H9 (cell line): ENCODE measurements around the gene SPRED2. TPM values are rescaled to one million over a fixed set of nuclear protein-coding genes. Genes with fewer than 3 reads are reported as not detected.

ENCODE experiments used
- DNase-seq: peaks from one replicate; pipeline ENCODE4 v3.0.0-alpha.2; 2017
- H2AFZ ChIP-seq: one replicate; pipeline ENCODE4 v1.6.1; 2013; ENCODE audit warnings: mild to moderate bottlenecking, low read length, control low read depth, moderate library complexity
- H2AK5ac ChIP-seq: 2 replicates; pipeline ENCODE4 v1.6.1; 2013; ENCODE audit warnings: low read length, control low read depth, mixed read lengths; ENCODE audit not compliant: insufficient read length
- H2BK120ac ChIP-seq: one replicate; pipeline ENCODE4 v1.6.1; 2013; ENCODE audit warnings: low read depth, mild to moderate bottlenecking, low read length, control low read depth, inconsistent platforms; ENCODE audit not compliant: poor library complexity, severe bottlenecking
- H2BK12ac ChIP-seq: 2 replicates; pipeline ENCODE4 v1.6.1; 2013; ENCODE audit warnings: low read length, control low read depth, mixed read lengths, low read depth; ENCODE audit not compliant: insufficient read length
- H2BK15ac ChIP-seq: 2 replicates; pipeline ENCODE4 v1.6.1; 2013; ENCODE audit warnings: low read depth, low read length, control low read depth
- H2BK20ac ChIP-seq: one replicate; pipeline ENCODE4 v1.6.1; 2013; ENCODE audit warnings: low read depth, mild to moderate bottlenecking, low read length, control low read depth, inconsistent platforms; ENCODE audit not compliant: poor library complexity, severe bottlenecking
- H2BK5ac ChIP-seq: 2 replicates; pipeline ENCODE4 v1.6.1; 2013; ENCODE audit warnings: low read length, control low read depth, mixed read lengths; ENCODE audit not compliant: insufficient read length
- H3K14ac ChIP-seq: 2 replicates; pipeline ENCODE4 v1.6.1; 2013; ENCODE audit warnings: low read length, control low read depth; ENCODE audit not compliant: insufficient read depth
- H3K18ac ChIP-seq: 2 replicates; pipeline ENCODE4 v1.6.1; 2013; ENCODE audit warnings: low read depth, mild to moderate bottlenecking, mixed read lengths, low read length, control low read depth; ENCODE audit not compliant: insufficient read length
- H3K23ac ChIP-seq: 2 replicates; pipeline ENCODE4 v1.6.1; 2013; ENCODE audit warnings: low read length, control low read depth, mixed read lengths, low read depth; ENCODE audit not compliant: insufficient read length
- H3K23me2 ChIP-seq: 2 replicates; pipeline ENCODE4 v1.6.1; 2013; ENCODE audit warnings: low read depth, mild to moderate bottlenecking, mixed read lengths, low read length, control low read depth; ENCODE audit not compliant: insufficient read length, poor library complexity, severe bottlenecking
- H3K27ac ChIP-seq: 2 replicates; pipeline ENCODE4 v1.5.1; 2013; ENCODE audit warnings: low read length, control low read depth, mixed read lengths, low read depth; ENCODE audit not compliant: insufficient read length
- H3K27me3 ChIP-seq: 2 replicates; pipeline ENCODE4 v1.6.1; 2013; ENCODE audit warnings: low read length, control low read depth, inconsistent platforms; ENCODE audit not compliant: insufficient read depth
- H3K4ac ChIP-seq: 2 replicates; pipeline ENCODE4 v1.6.1; 2013; ENCODE audit warnings: low read depth, mild to moderate bottlenecking, control low read depth, inconsistent platforms, low read length, moderate library complexity
- H3K4me1 ChIP-seq: 2 replicates; pipeline ENCODE4 v1.6.1; 2013; ENCODE audit warnings: low read length, control low read depth, inconsistent platforms; ENCODE audit not compliant: insufficient read depth
- H3K4me2 ChIP-seq: 2 replicates; pipeline ENCODE4 v1.6.1; 2013; ENCODE audit warnings: low read length, control low read depth, mixed read lengths; ENCODE audit not compliant: insufficient read length, insufficient read depth
- H3K56ac ChIP-seq: 2 replicates; pipeline ENCODE4 v1.6.1; 2013; ENCODE audit warnings: low read depth, mild to moderate bottlenecking, mixed read lengths, low read length, control low read depth; ENCODE audit not compliant: insufficient read length
- H3K79me1 ChIP-seq: 2 replicates; pipeline ENCODE4 v1.6.1; 2013; ENCODE audit warnings: low read depth, mild to moderate bottlenecking, moderate library complexity, low read length, control low read depth, inconsistent platforms; ENCODE audit not compliant: insufficient read depth, poor library complexity, severe bottlenecking
- H3K79me2 ChIP-seq: 2 replicates; pipeline ENCODE4 v1.6.1; 2013; ENCODE audit warnings: low read length, control low read depth, inconsistent platforms; ENCODE audit not compliant: insufficient read depth
- H3K9ac ChIP-seq: 2 replicates; pipeline ENCODE4 v1.6.1; 2013; ENCODE audit warnings: low read length, control low read depth, mixed read lengths; ENCODE audit not compliant: insufficient read length; ENCODE audit errors: extremely low read depth
- H3K9me3 ChIP-seq: one replicate; pipeline ENCODE4 v1.6.1; 2013; ENCODE audit warnings: low read depth, low read length, inconsistent platforms; ENCODE audit not compliant: control insufficient read depth
- H3T11ph ChIP-seq: one replicate; pipeline ENCODE4 v1.6.1; 2013; ENCODE audit warnings: mild to moderate bottlenecking, low read length, control low read depth, inconsistent platforms
- H4K20me1 ChIP-seq: one replicate; pipeline ENCODE4 v1.6.1; 2013; ENCODE audit not compliant: control insufficient read depth, insufficient read length, insufficient read depth
- H4K5ac ChIP-seq: 2 replicates; pipeline ENCODE4 v1.6.1; 2013; ENCODE audit warnings: low read depth, mild to moderate bottlenecking, mixed read lengths, low read length, control low read depth; ENCODE audit not compliant: insufficient read length
- H4K8ac ChIP-seq: replicated peaks from 2 replicates; pipeline ENCODE4 v1.6.1; 2013; ENCODE audit warnings: low read length, control low read depth, mixed read lengths, low read depth; ENCODE audit not compliant: insufficient read length
- H4K91ac ChIP-seq: 2 replicates; pipeline ENCODE4 v1.6.1; 2013; ENCODE audit warnings: low read depth, mild to moderate bottlenecking, moderate library complexity, mixed read lengths, low read length, control low read depth; ENCODE audit not compliant: insufficient read length
- H3K27ac Mint-ChIP-seq, 3 experiments: 2 replicates in 2 of 3; 3 replicates in 1 of 3; pipeline ENCODE4 v1.8.0; 2020 to 2021; ENCODE audit warnings: mixed read lengths in 3 of 3, mild to moderate bottlenecking in 1 of 3, moderate library complexity in 1 of 3
- H3K27me3 Mint-ChIP-seq: 2 replicates; pipeline ENCODE4 v1.8.0; 2021; ENCODE audit warnings: low read depth, mild to moderate bottlenecking, moderate library complexity, mixed read lengths
- H3K36me3 Mint-ChIP-seq, 3 experiments: 2 replicates in 2 of 3; 3 replicates in 1 of 3; pipeline ENCODE4 v1.8.0; 2020 to 2021; ENCODE audit warnings: low read depth in 3 of 3, mixed read lengths in 3 of 3; ENCODE audit not compliant: insufficient read depth in 1 of 3
- H3K4me1 Mint-ChIP-seq, 2 experiments: 2 replicates each; pipeline ENCODE4 v1.8.0; 2020; ENCODE audit warnings: mixed read lengths in 2 of 2
- H3K4me3 Mint-ChIP-seq, 2 experiments: 2 replicates in 1 of 2; 3 replicates in 1 of 2; pipeline ENCODE4 v1.8.0; 2020 to 2021; ENCODE audit warnings: mild to moderate bottlenecking in 2 of 2, mixed read lengths in 2 of 2, moderate library complexity in 1 of 2
- H3K9me3 Mint-ChIP-seq, 2 experiments: 2 replicates in 1 of 2; 3 replicates in 1 of 2; pipeline ENCODE4 v1.8.0; 2020; ENCODE audit warnings: mild to moderate bottlenecking in 2 of 2, mixed read lengths in 2 of 2, moderate library complexity in 1 of 2
- WGBS: extraction: QIAGEN DNeasy Blood & Tissue Kit; methylation state at CpG from one replicate; pipeline ENCODE4 v1.1.7; 2013; ENCODE audit warnings: missing lambda C conversion rate, low lambda C conversion rate, mixed read lengths; ENCODE audit not compliant: insufficient read length; ENCODE audit errors: extremely low coverage; 5-methylcytosine and 5-hydroxymethylcytosine counted together
- total RNA-seq: library from RNA; stranded (reverse); gene quantifications from 2 replicates; pipeline ENCODE4 v1.2.1, GENCODE V29; 2021
- TF ChIP-seq, protein P1 (sequence below): fragments of 200-600 bp; sonication (generic); conservative IDR thresholded peaks from 3 replicates; pipeline ENCODE4 v1.8.0; 2021; ENCODE audit warnings: antibody characterized with exemption, mild to moderate bottlenecking

The SPRED2 gene
- total RNA-seq, 1 experiment from 2014 or later = 23.5 TPM

DNA sequence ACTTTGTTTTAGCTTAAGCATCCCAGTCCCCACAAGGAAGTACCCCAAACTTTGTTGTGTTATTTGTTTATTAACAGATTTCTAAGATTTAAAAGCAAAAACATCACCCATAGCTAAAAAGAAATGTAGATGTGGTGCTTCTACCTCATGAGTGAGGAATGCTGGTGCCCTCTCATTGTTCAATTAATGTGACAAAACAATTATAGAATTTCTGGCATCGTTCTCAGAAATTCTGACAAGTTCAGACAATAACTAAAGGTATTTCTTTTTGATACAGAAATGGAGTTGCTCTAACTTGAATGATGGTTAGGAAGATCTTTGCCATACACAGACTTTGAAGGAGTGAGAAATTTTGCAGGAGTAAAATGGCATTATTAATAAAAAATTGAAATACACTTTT is 42.9 kb downstream of the SPRED2 start:
- no peak overlapping the region for H2BK12ac ChIP-seq
- 0 out of 2 replicates have a peak, but pooled peaks cover 3% of the 10 kb centered on the region for H3K79me2 ChIP-seq
- no peaks in the 10 kb centered on the region for H3K27me3 ChIP-seq
- H3K4me1 ChIP-seq = no peaks in the 10 kb centered on the region; the same call in 1 of the 2 replicates
- no peak overlapping the region for H3K14ac ChIP-seq
- Mint-ChIP-seq H3K27ac (no peak overlapping the region), H3K4me1 (peaks cover 26 to 28% of the 10 kb centered on the region in 2 experiments), H3K27me3 (no peaks in the 10 kb centered on the region), H3K4me3 (no peak overlapping the region), H3K36me3 (peaks cover 0 to 3% (median 0%) of the 10 kb centered on the region in 3 experiments; a peak in 1 of 7 replicates), H3K9me3 (no peaks in the 10 kb centered on the region)
- H3K9ac ChIP-seq = no peak overlapping the region
- DNase-seq = no peak
- H3K9me3 ChIP-seq = no peaks in the 10 kb centered on the region
- H3K79me1 ChIP-seq = peaks cover 4% of the 10 kb centered on the region
- H2BK5ac ChIP-seq = no peak overlapping the region
- TF ChIP-seq, protein P1, sequence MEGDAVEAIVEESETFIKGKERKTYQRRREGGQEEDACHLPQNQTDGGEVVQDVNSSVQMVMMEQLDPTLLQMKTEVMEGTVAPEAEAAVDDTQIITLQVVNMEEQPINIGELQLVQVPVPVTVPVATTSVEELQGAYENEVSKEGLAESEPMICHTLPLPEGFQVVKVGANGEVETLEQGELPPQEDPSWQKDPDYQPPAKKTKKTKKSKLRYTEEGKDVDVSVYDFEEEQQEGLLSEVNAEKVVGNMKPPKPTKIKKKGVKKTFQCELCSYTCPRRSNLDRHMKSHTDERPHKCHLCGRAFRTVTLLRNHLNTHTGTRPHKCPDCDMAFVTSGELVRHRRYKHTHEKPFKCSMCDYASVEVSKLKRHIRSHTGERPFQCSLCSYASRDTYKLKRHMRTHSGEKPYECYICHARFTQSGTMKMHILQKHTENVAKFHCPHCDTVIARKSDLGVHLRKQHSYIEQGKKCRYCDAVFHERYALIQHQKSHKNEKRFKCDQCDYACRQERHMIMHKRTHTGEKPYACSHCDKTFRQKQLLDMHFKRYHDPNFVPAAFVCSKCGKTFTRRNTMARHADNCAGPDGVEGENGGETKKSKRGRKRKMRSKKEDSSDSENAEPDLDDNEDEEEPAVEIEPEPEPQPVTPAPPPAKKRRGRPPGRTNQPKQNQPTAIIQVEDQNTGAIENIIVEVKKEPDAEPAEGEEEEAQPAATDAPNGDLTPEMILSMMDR = no peak
- no peak overlapping the region for H4K8ac ChIP-seq
- H4K20me1 ChIP-seq = no peaks in the 10 kb centered on the region
- H3K4me2 ChIP-seq = no peak overlapping the region
- H3T11ph ChIP-seq = no peak overlapping the region
- H3K4ac ChIP-seq = no peak overlapping the region
- H4K5ac ChIP-seq = no peak overlapping the region
- no peak overlapping the region for H2AK5ac ChIP-seq
- H3K23me2 ChIP-seq = no peaks in the 10 kb centered on the region
- no peak overlapping the region for H2BK20ac ChIP-seq
- no CpG with 5 or more reads among the region's 1 CpG for WGBS
- H2BK120ac ChIP-seq = no peak overlapping the region
- H3K23ac ChIP-seq = no peak overlapping the region
- H3K56ac ChIP-seq = no peak overlapping the region
- H2AFZ ChIP-seq = no peak overlapping the region
- no peak overlapping the region for H3K18ac ChIP-seq
- no peak overlapping the region for H2BK15ac ChIP-seq
- no peak overlapping the region for H3K27ac ChIP-seq
- no peak overlapping the region for H4K91ac ChIP-seq
